ENCODE measurements around the gene PTTG1IP2. TPM values are rescaled to one million over a fixed set of nuclear protein-coding genes. Genes with fewer than 3 reads are reported as not detected.

Gene PTTG1IP2
- total RNA-seq, result not detected in 2 replicates

DNA sequence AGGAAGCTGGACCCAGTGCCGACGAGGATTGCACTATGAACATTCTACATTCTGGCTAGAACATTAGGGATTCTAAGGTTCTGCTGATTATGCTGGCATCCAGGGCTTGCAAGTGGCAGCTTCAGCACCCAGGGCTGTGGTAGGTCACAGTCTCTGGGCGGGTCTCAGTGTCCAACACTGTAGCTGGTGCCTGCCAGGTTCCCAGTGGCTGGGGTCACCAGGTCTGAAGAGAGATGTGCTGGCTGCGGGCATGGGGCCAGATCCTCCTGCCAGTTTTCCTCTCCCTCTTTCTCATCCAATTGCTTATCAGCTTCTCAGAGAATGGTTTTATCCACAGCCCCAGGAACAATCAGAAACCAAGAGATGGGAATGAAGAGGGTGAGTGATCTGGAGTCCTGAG lies at the start of gene PTTG1IP2:
Gene PTTG1IP2 (plus strand): TSS at position 86 of the 400 bp plus-strand sequence. CDS start 148 bp downstream, at position 234.
- DNase-seq (ENCODE audit: insufficient read length, low spot score, missing footprints), result peak; percentile 31
- H3K9me3 ChIP-seq (ENCODE audit: low read depth, low read length), result no peaks in the 10 kb centered on the region
- no peaks in the 10 kb centered on the region for H3K79me2 ChIP-seq (ENCODE audit: insufficient read depth, low read length)
- no peak within 1 kb of the TSS for H3K4me2 ChIP-seq (ENCODE audit: insufficient read depth, low read length)
- H3K4me3 ChIP-seq (ENCODE audit: insufficient read depth, low read length), result no peak within 1 kb of the TSS
- H3K4me1 ChIP-seq (ENCODE audit: insufficient read depth, low read length), result peaks cover 11% of the 10 kb centered on the region
- TF ChIP-seq, protein P1, sequence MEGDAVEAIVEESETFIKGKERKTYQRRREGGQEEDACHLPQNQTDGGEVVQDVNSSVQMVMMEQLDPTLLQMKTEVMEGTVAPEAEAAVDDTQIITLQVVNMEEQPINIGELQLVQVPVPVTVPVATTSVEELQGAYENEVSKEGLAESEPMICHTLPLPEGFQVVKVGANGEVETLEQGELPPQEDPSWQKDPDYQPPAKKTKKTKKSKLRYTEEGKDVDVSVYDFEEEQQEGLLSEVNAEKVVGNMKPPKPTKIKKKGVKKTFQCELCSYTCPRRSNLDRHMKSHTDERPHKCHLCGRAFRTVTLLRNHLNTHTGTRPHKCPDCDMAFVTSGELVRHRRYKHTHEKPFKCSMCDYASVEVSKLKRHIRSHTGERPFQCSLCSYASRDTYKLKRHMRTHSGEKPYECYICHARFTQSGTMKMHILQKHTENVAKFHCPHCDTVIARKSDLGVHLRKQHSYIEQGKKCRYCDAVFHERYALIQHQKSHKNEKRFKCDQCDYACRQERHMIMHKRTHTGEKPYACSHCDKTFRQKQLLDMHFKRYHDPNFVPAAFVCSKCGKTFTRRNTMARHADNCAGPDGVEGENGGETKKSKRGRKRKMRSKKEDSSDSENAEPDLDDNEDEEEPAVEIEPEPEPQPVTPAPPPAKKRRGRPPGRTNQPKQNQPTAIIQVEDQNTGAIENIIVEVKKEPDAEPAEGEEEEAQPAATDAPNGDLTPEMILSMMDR (IDR thresholded peaks at IDR 0.05; ENCODE audit: extremely low read depth, low read depth, low read length), result no peak
- H3K27me3 ChIP-seq (ENCODE audit: insufficient read depth, low read length), result no peaks in the 10 kb centered on the region
- H2AFZ ChIP-seq (ENCODE audit: low read length), result no peak within 1 kb of the TSS
- H4K20me1 ChIP-seq (ENCODE audit: insufficient read depth, low read length), result no peaks in the 10 kb centered on the region
- H3K27ac ChIP-seq (ENCODE audit: low read depth, low read length), result no peak within 1 kb of the TSS
- H3K36me3 ChIP-seq (ENCODE audit: insufficient read depth, low read length), result no peaks in the 10 kb centered on the region

DNA sequence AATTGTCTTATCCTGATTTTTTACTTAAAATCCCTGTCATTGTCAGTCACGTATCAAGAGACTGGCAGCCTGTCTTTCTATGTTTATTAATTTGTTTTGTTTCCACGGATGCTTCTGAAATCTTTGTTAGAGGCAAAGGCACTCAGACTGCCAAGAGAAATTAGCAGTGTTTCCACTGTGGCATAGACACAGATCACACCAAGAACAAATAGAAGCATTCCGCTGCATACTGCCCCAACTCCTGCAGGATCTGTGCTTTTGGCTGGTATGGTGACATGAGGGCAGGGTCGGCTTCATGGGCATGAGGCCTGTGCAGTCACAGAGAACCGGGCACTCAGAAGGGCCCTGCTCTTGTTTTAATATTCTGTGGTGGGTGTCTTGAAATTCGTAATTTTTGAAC lies 47.8 kb upstream of the PTTG1IP2 start:
- no peaks in the 10 kb centered on the region for H3K27me3 ChIP-seq (ENCODE audit: insufficient read depth, low read length)
- no peak overlapping the region for H3K4me3 ChIP-seq (ENCODE audit: insufficient read depth, low read length)
- H3K4me2 ChIP-seq (ENCODE audit: insufficient read depth, low read length), result no peak overlapping the region
- H3K4me1 ChIP-seq (ENCODE audit: insufficient read depth, low read length), result no peaks in the 10 kb centered on the region
- H4K20me1 ChIP-seq (ENCODE audit: insufficient read depth, low read length), result no peaks in the 10 kb centered on the region
- no peak overlapping the region for H2AFZ ChIP-seq (ENCODE audit: low read length)
- TF ChIP-seq, protein P1 (IDR thresholded peaks at IDR 0.05; ENCODE audit: extremely low read depth, low read depth, low read length), result no peak
- no peak for DNase-seq (ENCODE audit: insufficient read length, low spot score, missing footprints)
- no peaks in the 10 kb centered on the region for H3K9me3 ChIP-seq (ENCODE audit: low read depth, low read length)
- H3K36me3 ChIP-seq (ENCODE audit: insufficient read depth, low read length), result no peaks in the 10 kb centered on the region
- H3K27ac ChIP-seq (ENCODE audit: low read depth, low read length), result no peak overlapping the region
- peaks cover under 1% of the 10 kb centered on the region for H3K79me2 ChIP-seq (ENCODE audit: insufficient read depth, low read length)

DNA sequence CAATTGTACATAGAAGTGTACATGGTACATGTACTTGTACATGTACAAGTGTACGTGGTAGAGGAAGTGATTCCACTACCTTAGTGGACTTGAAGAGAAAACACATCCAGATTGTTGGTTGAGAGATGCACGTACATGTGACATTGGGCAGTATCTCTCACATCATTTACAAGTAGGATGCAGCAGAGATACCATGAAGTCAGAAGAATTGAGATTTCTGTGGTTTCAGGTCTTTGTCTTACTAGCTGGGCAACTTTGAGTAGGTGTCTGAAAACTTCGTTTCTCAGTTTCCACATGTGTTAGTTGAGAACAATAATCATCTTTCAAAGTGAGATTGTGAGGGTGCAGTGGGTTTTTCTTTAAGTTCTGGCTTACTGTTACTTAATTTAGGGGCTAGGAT lies 44.7 kb upstream of the PTTG1IP2 start:
- H4K20me1 ChIP-seq (ENCODE audit: insufficient read depth, low read length), result no peaks in the 10 kb centered on the region
- H3K36me3 ChIP-seq (ENCODE audit: insufficient read depth, low read length), result no peaks in the 10 kb centered on the region
- H3K27ac ChIP-seq (ENCODE audit: low read depth, low read length), result no peak overlapping the region
- no peaks in the 10 kb centered on the region for H3K9me3 ChIP-seq (ENCODE audit: low read depth, low read length)
- no peaks in the 10 kb centered on the region for H3K27me3 ChIP-seq (ENCODE audit: insufficient read depth, low read length)
- no peak overlapping the region for H3K4me3 ChIP-seq (ENCODE audit: insufficient read depth, low read length)
- no peak overlapping the region for H3K4me2 ChIP-seq (ENCODE audit: insufficient read depth, low read length)
- no peak for DNase-seq (ENCODE audit: insufficient read length, low spot score, missing footprints)
- H3K4me1 ChIP-seq (ENCODE audit: insufficient read depth, low read length), result no peaks in the 10 kb centered on the region
- H2AFZ ChIP-seq (ENCODE audit: low read length), result no peak overlapping the region
- no peaks in the 10 kb centered on the region for H3K79me2 ChIP-seq (ENCODE audit: insufficient read depth, low read length)
- TF ChIP-seq, protein P1 (IDR thresholded peaks at IDR 0.05; ENCODE audit: extremely low read depth, low read depth, low read length), result no peak

DNA sequence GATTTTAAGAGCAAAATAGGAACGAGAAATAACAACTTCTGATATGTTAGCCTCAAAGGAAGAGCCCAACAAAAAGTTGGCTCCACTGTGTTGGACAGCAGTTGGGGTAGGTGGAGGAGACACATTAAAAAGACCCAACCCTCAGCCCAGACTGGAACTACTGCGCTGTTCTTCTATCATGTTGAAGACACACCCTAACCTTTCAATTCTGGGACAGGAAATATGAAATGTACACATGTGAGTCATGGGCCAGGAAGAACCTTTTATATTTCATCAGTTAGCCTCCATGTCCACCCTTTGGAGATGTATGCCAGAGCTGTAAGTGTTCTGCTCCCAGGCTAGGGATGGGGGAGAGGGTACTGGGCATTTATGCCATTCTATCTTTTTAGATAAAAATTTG lies 44.1 kb upstream of the PTTG1IP2 start:
- Histone ChIP-seq H2AFZ (ENCODE audit: low read length) (no peak overlapping the region), H3K4me1 (ENCODE audit: insufficient read depth, low read length) (no peaks in the 10 kb centered on the region), H3K4me3 (ENCODE audit: insufficient read depth, low read length) (no peak overlapping the region), H4K20me1 (ENCODE audit: insufficient read depth, low read length) (no peaks in the 10 kb centered on the region), H3K4me2 (ENCODE audit: insufficient read depth, low read length) (no peak overlapping the region), H3K9me3 (ENCODE audit: low read depth, low read length) (no peaks in the 10 kb centered on the region), H3K36me3 (ENCODE audit: insufficient read depth, low read length) (no peaks in the 10 kb centered on the region), H3K27me3 (ENCODE audit: insufficient read depth, low read length) (no peaks in the 10 kb centered on the region), H3K79me2 (ENCODE audit: insufficient read depth, low read length) (no peaks in the 10 kb centered on the region), H3K27ac (ENCODE audit: low read depth, low read length) (no peak overlapping the region)
- no peak for DNase-seq (ENCODE audit: insufficient read length, low spot score, missing footprints)
- TF ChIP-seq, protein P1 (IDR thresholded peaks at IDR 0.05; ENCODE audit: extremely low read depth, low read depth, low read length), result no peak
